SK-N-SH (cell line): Measurements from ENCODE around the gene PHF21B. TPM values are rescaled to one million over a fixed set of nuclear protein-coding genes. Genes with fewer than 3 reads are reported as not detected.

Source experiments
- CTCF ChIA-PET: fragments of 300-600, 350-600 bp; formaldehyde crosslinking; extraction: SDS; loops from one replicate; lab custom pipeline; 2021; lab: Yijun Ruan, JAX
- POLR2A ChIA-PET: fragments of 350-600 bp; sonication (Branson Sonifier 250); formaldehyde crosslinking; extraction: SDS; loops from one replicate; lab custom pipeline; 2020; ENCODE audit warnings: antibody characterized with exemption, inconsistent platforms; lab: Yijun Ruan, JAX
- DNase-seq: peaks from one replicate; pipeline ENCODE4 v3.0.0; 2012
- H2AFZ ChIP-seq: fragments of 200-600 bp; sonication (generic); 2 replicates; pipeline ENCODE4 v1.8.1; 2016; ENCODE audit warnings: antibody characterized with exemption, mild to moderate bottlenecking, low read depth
- H3F3A ChIP-seq: fragments of 200-600 bp; sonication (generic); replicated peaks from 2 replicates; pipeline ENCODE3; 2016; ENCODE audit warnings: antibody characterized with exemption, mild to moderate bottlenecking; ENCODE audit not compliant: insufficient read depth
- H3K27ac ChIP-seq, 2 experiments: fragments of 200-500 bp in 1 of 2; fragments of 200-600 bp in 1 of 2; sonication (Bioruptor generic) in 1 of 2; sonication (generic), shearing (Covaris generic) in 1 of 2; 2 replicates each; pipeline versions ENCODE4 v1.5.1 to v1.6.1; 2014 to 2016; ENCODE audit warnings: low read depth in 2 of 2, inconsistent platforms in 1 of 2, low read length in 1 of 2, mild to moderate bottlenecking in 1 of 2, mixed read lengths in 1 of 2
- H3K27me3 ChIP-seq: fragments of 200-600 bp; sonication (generic), shearing (Covaris generic); 2 replicates; pipeline ENCODE4 v1.6.1; 2016; ENCODE audit warnings: mixed run types; ENCODE audit not compliant: insufficient read depth
- H3K36me3 ChIP-seq, 2 experiments: fragments of 200-500 bp in 1 of 2; fragments of 200-600 bp in 1 of 2; sonication (Bioruptor generic) in 1 of 2; sonication (generic) in 1 of 2; replicated peaks in 1 of 2; 2 replicates each; pipeline versions ENCODE3 to v1.5.1; 2014 to 2016; ENCODE audit warnings: low read length in 1 of 2, mild to moderate bottlenecking in 1 of 2; ENCODE audit not compliant: insufficient read depth in 2 of 2, control insufficient read depth in 1 of 2
- H3K4me1 ChIP-seq, 2 experiments: fragments of 200-500 bp in 1 of 2; fragments of 200-600 bp in 1 of 2; sonication (Bioruptor generic) in 1 of 2; sonication (generic), shearing (Covaris generic) in 1 of 2; 2 replicates each; pipeline versions ENCODE4 v1.5.1 to v1.6.1; 2014 to 2016; ENCODE audit warnings: low read depth in 1 of 2, low read length in 1 of 2, mixed run types in 1 of 2; ENCODE audit not compliant: insufficient read depth in 2 of 2, control insufficient read depth in 1 of 2
- H3K4me2 ChIP-seq: fragments of 200-600 bp; sonication (generic), shearing (Covaris generic); 2 replicates; pipeline ENCODE4 v1.6.1; 2017; ENCODE audit warnings: mixed run types
- H3K4me3 ChIP-seq, 2 experiments: fragments of 200-500 bp in 1 of 2; fragments of 200-600 bp in 1 of 2; sonication (Bioruptor generic) in 1 of 2; sonication (generic), shearing (Covaris generic) in 1 of 2; 2 replicates each; pipeline versions ENCODE4 v1.5.1 to v1.8.1; 2014 to 2016; ENCODE audit warnings: low read depth in 2 of 2, inconsistent platforms in 1 of 2, low read length in 1 of 2, mild to moderate bottlenecking in 1 of 2, mixed read lengths in 1 of 2, moderate library complexity in 1 of 2
- H3K79me2 ChIP-seq: fragments of 200-600 bp; sonication (generic); 2 replicates; pipeline ENCODE4 v1.8.1; 2017; ENCODE audit warnings: mild to moderate bottlenecking; ENCODE audit not compliant: insufficient read depth
- H3K9ac ChIP-seq: fragments of 200-600 bp; sonication (generic); 2 replicates; pipeline ENCODE4 v1.6.1; 2017; ENCODE audit warnings: mixed run types
- H3K9me2 ChIP-seq: fragments of 200-600 bp; sonication (generic); 2 replicates; pipeline ENCODE4 v1.6.1; 2017; ENCODE audit warnings: mixed run types
- H3K9me3 ChIP-seq: fragments of 200-600 bp; sonication (generic); 2 replicates; pipeline ENCODE4 v1.6.1; 2017; ENCODE audit warnings: mixed run types, mild to moderate bottlenecking, moderate library complexity
- H4K20me1 ChIP-seq: fragments of 200-600 bp; sonication (generic); 2 replicates; pipeline ENCODE4 v1.6.1; 2017; ENCODE audit warnings: mild to moderate bottlenecking, mixed run types; ENCODE audit not compliant: insufficient read depth
- EZH2phosphoT487 ChIP-seq: fragments of 200-600 bp; sonication (generic); IDR thresholded peaks from 2 replicates; pipeline ENCODE4 v1.6.1; 2017; ENCODE audit warnings: low read depth, mixed run types, mild to moderate bottlenecking, antibody characterized with exemption, moderate library complexity, borderline replicate concordance
- MEF2A ChIP-seq: IDR thresholded peaks from 2 replicates; pipeline ENCODE4 v1.4.0; 2012; ENCODE audit warnings: low read depth, borderline replicate concordance
- MXI1 ChIP-seq: IDR thresholded peaks from 2 replicates; pipeline ENCODE4 v1.6.1; 2012; ENCODE audit warnings: mild to moderate bottlenecking, low read depth, low read length, improper control_type of control experiment
- POLR2AphosphoS5 ChIP-seq: IDR thresholded peaks from 2 replicates; pipeline ENCODE4 v1.6.1; 2012; ENCODE audit warnings: low read depth, low read length
- RAD21 ChIP-seq: IDR thresholded peaks from 2 replicates; pipeline ENCODE4 v1.6.1; 2012; ENCODE audit warnings: mild to moderate bottlenecking, low read length
- REST ChIP-seq: IDR thresholded peaks from 2 replicates; pipeline ENCODE4 v1.6.1; 2012; ENCODE audit warnings: mild to moderate bottlenecking, low read depth, low read length, moderate library complexity
- SMC3 ChIP-seq: IDR thresholded peaks from 2 replicates; pipeline ENCODE4 v1.6.1; 2012; ENCODE audit warnings: low read depth, low read length, improper control_type of control experiment
- USF1 ChIP-seq: IDR thresholded peaks from 2 replicates; pipeline ENCODE4 v1.4.0; 2012; ENCODE audit warnings: low read depth, borderline replicate concordance
- YY1 ChIP-seq: IDR thresholded peaks from 2 replicates; pipeline ENCODE4 v1.4.0; 2012; ENCODE audit warnings: low read depth, mild to moderate bottlenecking
- WGBS: methylation state at CpG from one replicate; pipeline ENCODE4 v1.1.6; 2017; ENCODE audit warnings: low lambda C conversion rate; 5-methylcytosine and 5-hydroxymethylcytosine counted together
- polyA plus RNA-seq, 3 experiments: library from polyadenylated mRNA; depleted of rRNA; stranded (reverse); fragments of >200 nt; gene quantifications; 2 replicates each; pipeline ENCODE4 v1.2.3, GENCODE V29; 2012

PHF21B gene
- polyA plus RNA-seq, 1 of the 3 experiments (the other 2 are of a cell fraction): 0.76 TPM

- TF ChIP-seq USF1 (no peak), MXI1 (no peak), SMC3 (no peak), MEF2A (no peak)
These were observed 827 bp downstream of the PHF21B start (continued) for GRCh38 chr22:45008751-45009605.

- peaks cover 37% of the 10 kb centered on the region for H3K27me3 ChIP-seq
- H3K79me2 ChIP-seq: no peaks in the 10 kb centered on the region
These were observed 1.6 kb downstream of the PHF21B start for GRCh38 chr22:45008186-45008681.

GRCh38 chr22:45007391-45008185 lies 2.2 kb downstream of the PHF21B start:
- Histone ChIP-seq H3K9ac (no peak overlapping the region), H3K9me2 (no peaks in the 10 kb centered on the region), H3K27ac (peak overlapping the region in 1 of 2 experiments; percentile 76; a peak in 2 of 4 replicates), H3K4me1 (peaks cover 0 to 11% of the 10 kb centered on the region in 2 experiments; a peak in 2 of 4 replicates), H3K4me3 (peak overlapping the region; percentile 35 to 64; a peak in 3 of 4 replicates), H3K36me3 (no peaks in the 10 kb centered on the region), H3F3A (peaks cover 3% of the 10 kb centered on the region), H2AFZ (no peak overlapping the region), H3K79me2 (no peaks in the 10 kb centered on the region), H3K27me3 (peaks cover 37% of the 10 kb centered on the region), H3K9me3 (no peaks in the 10 kb centered on the region), H3K4me2 (peak overlapping the region; percentile 78), H4K20me1 (no peaks in the 10 kb centered on the region)
- ChIA-PET POLR2A (interaction anchor here (0.8 to 1.5 kb wide), 2 partner anchors 13 to 23 kb away, joined by 3 to 4 read pairs; no protein-coding TSS in a partner anchor), CTCF (interaction anchor here (0.6 to 2.0 kb wide), 6 partner anchors 10 to 202 kb away, joined by 3 to 6 read pairs (median 4); no protein-coding TSS in a partner anchor)
- 3% methylated on average over 14 of the region's 90 CpGs for WGBS
- TF ChIP-seq POLR2AphosphoS5: no peak
- TF ChIP-seq RAD21: no peak
- peak; percentile 92 for TF ChIP-seq REST
- DNase-seq: peak; percentile 91

More at GRCh38 chr22:45008186-45008681, 1.6 kb downstream of the PHF21B start:
- Histone ChIP-seq H3F3A (peaks cover 3% of the 10 kb centered on the region), H3K9ac (no peak overlapping the region), H2AFZ (no peak overlapping the region), H3K4me3 (peak overlapping the region; percentile 35 to 64; a peak in 3 of 4 replicates), H4K20me1 (no peaks in the 10 kb centered on the region), H3K27ac (peak overlapping the region in 1 of 2 experiments; percentile 76; a peak in 2 of 4 replicates), H3K4me1 (peaks cover 0 to 11% of the 10 kb centered on the region in 2 experiments; a peak in 2 of 4 replicates), H3K9me3 (no peaks in the 10 kb centered on the region), H3K36me3 (no peaks in the 10 kb centered on the region), H3K9me2 (no peaks in the 10 kb centered on the region), H3K4me2 (peak overlapping the region; percentile 78)
- ChIA-PET CTCF (interaction anchor here (0.6 to 2.0 kb wide), 8 partner anchors 10 to 507 kb away, joined by 3 to 6 read pairs (median 3); no protein-coding TSS in a partner anchor), POLR2A (interaction anchor here (0.7 to 1.5 kb wide), 3 partner anchors 13 to 157 kb away, joined by 3 to 4 read pairs (median 3); no protein-coding TSS in a partner anchor)
- DNase-seq: peak; percentile 64
- WGBS: 0% methylated on average over 3 of the region's 46 CpGs
- TF ChIP-seq EZH2phosphoT487 (no peak), YY1 (peak; percentile 47; the same call in 1 of the 2 replicates)
- TF ChIP-seq, all 33 proteins: peak for 1
